Glomerular endothelial cell (primary cell): ENCODE results near the gene GOLGA1. TPM values are rescaled to one million over a fixed set of nuclear protein-coding genes. Genes with fewer than 3 reads are reported as not detected.

Source experiments
- DNase-seq: peaks from one replicate; pipeline ENCODE4 v3.0.0-alpha.2; 2011; ENCODE audit warnings: low read depth, low spot score; ENCODE audit errors: extremely low read depth
- total RNA-seq: library from RNA; depleted of rRNA; stranded (reverse); fragments of >200 nt; gene quantifications from 2 replicates; pipeline ENCODE4 v1.2.3, GENCODE V29; 2015

Gene GOLGA1
- total RNA-seq, 1 donor from 2014 or later: 14.6 TPM

DNA sequence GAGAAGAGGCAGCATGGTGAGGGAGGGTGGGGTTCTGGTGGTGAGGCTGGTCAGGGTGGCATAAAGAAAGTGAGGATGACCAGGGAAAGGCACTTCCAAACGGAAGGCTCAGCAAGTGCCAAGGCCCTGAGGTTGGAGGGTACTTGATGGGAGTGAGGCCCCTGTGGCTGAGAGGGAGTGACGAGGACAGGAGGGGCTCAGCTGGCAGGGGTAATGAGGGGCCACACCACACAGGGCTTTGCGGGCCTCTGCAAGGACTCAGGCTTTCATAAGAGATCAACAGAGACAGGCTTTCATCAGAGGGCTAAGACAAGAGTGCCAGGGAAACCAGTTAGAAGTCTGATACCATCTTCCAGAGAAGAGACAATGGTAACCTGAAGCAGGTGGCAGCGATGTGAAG lies 55.3 kb downstream of the GOLGA1 start:
- no peak for DNase-seq

DNA sequence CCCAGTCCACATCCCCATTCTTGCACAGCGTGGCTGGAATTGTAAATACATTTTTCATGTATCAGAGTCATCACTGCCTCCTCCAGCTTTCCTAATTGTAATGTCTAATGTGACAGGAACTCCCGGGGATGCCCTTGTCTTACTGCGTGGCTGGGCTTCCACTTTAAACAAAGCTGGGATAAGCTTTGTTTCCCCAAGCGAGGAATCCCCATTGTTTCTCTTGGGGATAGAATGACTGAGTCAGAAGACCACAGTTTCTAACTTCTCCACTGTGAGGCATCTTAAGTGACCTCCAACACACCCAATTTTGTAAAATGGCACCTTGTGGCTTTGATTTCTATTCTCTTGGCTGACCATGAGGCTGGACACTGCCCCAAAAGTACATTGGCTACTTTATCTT lies 56.5 kb downstream of the GOLGA1 start:
- no peak for DNase-seq

DNA sequence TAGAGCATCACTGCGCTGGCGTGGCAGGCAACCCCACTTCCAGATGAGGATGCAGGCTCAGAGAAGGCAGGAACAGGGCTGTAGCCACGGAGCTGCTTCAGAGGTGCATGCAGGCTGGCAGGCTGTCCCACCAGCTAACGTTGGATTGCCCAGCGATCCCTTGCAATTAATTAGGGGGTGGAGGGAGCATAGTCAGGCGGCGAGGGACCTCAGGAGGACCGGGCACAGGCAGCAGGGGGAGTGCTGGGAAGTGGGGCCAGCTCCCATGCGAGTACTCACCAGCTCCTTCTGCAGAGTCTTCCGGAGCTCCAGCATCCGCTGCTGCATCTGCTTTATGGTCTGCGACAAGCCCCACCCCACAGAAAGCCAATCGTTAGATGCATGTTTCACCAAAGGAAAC lies 58.7 kb downstream of the GOLGA1 start:
- no peak for DNase-seq

DNA sequence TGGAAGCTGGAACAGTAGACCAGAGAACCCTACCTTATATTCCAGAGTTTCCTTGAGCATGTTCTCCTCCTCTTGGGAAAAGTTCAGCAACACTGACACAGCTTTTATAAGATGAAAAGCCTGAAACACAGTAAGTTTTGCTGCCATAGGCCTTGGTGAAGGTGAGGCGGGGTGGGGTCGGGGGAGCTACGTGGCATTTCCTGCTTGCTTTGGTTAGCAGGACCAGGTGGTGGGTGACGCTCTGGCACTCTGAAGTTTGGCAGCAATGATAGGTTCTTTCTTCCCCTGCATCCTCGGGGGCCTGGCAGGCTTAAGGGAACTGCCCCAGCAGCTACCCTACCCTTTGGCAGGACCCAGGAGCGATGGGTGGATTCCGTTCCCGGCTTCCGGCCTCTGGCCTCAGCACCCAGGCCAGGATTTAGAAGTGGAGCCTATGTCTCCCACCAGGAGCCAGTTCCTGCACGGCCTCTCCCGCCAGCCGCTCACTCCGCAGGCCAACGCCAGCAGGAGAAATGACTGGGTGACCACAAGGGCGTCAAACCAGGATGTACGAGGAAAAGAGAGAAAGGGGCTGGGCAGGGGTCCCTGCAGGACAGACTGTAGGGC lies 59.6 kb downstream of the GOLGA1 start:
- no peak for DNase-seq

DNA sequence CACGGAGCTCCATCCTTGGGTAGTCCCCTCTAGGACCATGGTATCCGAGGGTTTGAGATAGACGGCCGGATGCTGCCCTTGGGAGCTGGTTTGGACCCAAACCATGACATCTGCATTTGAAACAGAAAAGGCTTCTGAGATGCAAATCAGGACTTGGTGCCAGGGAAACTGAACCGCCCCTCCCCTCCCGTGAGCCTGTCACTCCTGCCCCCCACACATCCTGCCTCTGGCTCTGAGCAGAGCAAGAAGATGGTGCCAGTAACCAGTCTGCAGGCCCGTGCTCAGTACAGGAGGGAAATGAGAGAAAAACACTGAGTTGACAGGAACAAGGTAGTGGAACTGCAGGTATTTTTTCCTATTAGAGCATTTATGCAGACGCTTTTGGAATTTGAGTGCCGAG lies 60.4 kb downstream of the GOLGA1 start:
- DNase-seq: no peak

DNA sequence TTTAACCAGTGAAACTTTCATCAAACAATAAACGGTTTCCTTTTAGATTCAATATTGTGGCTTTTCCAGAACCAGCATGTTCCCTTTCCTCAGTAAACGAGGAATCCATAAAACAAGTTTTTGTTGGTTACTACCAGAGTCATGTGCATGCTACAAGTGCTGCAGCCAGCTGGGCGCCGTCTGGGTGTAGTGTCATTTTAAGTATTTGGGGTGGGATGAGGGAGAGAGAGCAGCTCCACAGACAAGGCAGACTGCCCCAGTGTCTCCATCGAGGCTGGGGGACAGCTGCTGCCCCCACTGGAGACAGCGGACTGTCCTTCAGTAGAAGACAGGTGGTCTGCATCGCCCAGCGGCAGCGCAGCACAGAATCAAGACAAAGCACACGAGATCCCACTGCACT lies 61.7 kb downstream of the GOLGA1 start:
- no peak for DNase-seq

DNA sequence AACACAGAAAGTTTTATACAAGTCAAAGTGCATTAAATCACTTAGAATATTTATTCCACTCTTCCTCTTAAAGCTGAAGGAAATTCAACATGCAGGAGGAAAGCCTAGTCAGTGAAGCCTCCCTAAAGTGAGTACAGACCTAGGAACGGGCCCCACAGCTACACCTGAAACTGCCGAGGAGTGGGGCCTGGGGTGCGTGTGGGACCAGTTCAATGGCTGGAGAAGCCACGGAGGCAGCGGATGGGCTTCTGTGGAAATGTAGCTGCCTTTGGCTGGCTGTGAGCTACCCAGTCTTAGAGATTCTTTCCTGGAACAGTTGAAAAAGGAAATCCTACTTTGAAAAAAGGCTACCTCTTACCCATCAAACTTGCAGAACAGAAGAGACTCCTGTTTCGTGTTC lies 62.4 kb downstream of the GOLGA1 start:
- DNase-seq: no peak

DNA sequence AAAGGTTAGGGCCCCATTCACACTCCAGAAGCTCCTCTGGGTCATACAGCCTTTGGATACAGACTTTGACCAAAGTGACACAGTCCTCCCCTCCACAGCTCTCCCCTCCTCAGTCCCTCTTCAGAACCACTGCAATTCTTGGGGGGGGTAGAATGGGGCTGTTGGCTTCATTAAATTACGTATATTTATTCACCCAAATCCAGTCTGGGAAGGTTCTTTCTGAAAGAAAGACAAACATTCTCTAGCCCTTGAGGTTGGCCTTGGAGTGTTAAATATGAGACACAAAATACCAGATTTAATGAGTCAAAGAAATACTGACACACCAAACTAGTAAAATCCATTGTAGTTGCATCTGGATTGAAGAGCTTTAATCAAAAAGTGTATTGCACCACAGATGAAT lies 62.9 kb downstream of the GOLGA1 start:
- no peak for DNase-seq

DNA sequence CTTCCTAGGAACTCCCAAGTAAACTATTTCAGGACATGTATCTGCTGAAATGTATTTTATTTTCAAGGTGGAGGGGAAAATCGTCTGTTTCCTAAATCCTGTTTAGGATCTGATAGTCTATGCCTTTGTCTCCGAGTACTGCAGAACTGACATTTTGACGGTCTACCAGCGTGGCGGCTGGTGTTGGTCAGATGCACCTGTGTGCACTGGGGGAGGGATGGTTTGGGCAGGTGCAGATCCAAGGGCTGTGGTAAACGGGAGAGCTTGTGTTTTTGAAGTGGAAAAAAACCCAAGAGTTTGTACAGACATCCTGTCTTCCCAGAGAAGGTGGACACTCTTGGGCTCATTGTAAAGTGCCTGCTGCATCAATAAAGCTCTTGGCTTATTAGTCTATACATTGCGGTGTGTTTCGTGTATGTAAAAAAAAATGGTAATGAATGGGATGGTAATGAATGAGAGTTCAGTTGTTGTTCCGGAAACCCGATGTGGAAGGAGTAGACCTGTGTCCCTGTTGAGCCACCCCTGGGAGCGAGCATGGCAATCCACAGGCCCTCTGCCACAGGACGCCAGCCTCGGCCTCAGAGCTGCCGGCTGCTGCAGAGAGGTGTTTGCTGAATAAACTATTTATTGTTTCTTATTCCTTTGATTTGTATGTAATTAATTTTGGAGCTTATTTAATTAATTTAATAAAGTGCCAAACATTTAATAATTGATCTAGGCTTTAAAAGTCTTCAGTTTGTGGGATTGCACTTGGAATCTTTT lies 63.7 kb downstream of the GOLGA1 start:
- DNase-seq: no peak

DNA sequence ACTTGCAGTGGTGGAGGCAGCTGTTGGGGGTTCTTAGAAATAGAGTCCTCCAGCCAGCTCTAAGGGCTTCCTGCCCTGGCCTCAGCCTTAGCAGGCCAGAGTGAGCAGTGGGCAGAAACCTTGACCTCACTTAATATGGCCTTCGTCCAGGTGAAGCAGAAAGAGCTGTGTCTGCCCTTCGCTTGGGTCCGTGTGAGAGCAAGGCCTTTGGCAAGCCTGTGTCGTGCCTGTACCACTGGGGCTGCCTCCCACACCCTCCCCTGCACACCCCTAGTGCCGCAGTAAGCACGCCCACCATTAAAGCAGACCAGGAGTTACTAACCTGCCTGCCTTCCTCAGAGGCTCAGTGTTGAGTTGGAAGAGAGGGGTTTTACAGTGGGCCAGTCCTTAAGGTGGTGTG lies 65.4 kb downstream of the GOLGA1 start:
- DNase-seq: no peak

DNA sequence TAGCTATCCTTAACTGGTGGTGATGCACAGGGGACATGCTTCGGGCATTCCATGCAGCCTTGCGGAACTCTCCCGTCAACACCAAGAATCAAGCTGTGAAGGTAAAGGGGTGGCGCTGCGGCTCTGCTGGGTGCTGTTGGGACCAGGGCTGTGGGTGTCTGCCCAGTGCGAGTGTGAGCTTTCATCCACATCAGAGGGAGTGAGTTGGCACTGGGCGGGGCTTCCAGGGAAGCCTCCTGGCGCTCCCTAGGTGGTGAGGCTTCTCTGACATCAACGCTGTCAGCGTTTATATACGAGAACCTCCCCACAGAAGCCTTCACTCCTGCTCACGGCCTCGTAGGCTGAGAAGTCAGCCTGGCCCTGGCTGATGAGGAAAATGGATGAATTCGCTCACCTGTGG lies 67.2 kb downstream of the GOLGA1 start:
- no peak for DNase-seq

DNA sequence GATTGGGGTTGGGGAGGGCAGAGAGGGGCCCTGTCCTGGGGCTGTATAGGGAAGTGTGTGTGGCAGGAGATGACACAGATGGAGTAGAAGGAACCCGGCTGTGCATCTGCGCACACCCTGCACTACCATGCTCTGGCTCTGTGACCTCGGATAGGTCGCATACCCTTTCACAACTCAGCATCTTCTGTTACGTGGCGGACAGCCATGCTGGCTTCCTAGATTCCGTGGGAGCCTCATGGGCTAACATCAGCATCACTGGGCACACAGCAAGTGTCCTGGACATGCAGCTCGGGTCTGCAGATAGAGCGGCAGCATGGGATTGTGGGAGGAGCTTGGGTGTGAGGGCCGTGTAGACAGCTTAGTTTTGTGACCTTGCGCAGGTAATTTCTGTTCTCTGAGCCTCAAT lies 69.7 kb downstream of the GOLGA1 start:
- no peak for DNase-seq

DNA sequence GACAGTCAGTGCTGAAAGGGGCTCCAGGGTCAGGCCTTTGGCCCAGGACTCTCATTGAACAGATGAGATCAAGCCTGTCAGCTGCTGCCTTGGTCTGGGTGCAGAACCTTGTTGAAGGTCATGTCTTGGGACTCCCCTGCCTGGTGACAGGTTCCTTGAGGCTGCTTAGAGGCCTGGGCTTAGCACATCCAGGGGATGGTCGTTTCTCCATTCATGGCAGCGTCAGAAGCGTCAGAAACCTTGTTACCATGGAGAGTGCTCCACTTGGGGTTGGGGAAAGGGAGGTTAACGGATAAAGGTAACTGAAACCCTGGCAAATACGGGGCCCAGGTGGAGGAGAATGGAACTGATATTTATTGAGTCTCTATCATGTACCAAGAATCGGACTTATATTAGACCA lies 70.2 kb downstream of the GOLGA1 start:
- DNase-seq: no peak

DNA sequence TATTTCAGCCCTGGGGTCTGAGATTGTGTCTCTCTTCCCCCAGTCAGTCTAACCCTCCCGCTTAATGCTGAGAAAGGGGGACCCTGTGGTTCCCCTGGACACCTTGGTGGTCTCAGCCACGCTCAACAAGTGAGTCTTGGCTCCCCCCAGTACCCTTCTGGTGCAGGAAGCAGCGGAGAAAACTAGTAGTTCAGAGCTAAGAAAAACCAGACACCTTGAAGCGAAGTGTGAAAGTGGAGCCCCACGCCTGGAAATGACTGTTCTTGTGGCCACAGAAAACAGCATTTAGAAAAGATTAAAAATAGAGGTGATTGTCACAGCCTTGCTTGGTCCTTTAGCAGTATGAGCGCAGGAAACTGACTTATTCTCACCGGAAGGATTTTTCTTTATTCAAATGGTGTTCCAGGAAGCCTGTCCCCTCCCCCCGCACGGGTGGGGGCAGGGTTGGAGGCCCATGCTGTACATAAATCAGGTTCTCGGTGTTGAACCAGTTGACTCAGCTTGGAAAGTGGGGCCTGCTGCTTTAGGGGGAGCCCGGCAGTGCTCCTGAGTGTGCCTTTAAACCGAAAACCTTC lies 70.8 kb downstream of the GOLGA1 start:
- no peak for DNase-seq

DNA sequence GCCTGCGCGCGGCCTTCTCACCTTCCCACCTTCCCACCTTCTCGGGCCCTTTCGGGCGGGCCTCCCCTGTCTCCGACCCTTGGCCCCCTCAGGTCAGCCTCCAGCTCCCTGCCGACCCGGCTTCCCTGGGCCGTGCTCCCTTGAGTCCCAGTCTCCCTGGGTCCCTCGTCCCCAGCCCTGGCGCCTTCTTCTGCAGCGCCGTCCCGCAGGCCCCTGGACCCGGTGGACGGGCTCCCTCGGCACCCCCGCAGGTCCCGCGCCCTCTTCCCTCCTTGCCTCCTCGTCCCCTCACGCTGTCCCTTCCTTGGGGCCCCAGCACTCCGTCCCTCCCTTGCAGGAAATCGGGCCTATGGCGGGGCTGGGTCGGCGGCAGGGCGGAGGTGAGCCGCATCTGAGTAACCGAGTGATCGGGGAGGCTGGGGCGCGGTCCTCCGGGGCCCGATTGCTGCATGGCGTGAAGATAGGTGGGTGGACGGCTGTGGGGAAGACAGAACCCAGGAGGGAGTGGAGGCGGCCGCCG lies 71.4 kb downstream of the GOLGA1 start:
- no peak for DNase-seq

DNA sequence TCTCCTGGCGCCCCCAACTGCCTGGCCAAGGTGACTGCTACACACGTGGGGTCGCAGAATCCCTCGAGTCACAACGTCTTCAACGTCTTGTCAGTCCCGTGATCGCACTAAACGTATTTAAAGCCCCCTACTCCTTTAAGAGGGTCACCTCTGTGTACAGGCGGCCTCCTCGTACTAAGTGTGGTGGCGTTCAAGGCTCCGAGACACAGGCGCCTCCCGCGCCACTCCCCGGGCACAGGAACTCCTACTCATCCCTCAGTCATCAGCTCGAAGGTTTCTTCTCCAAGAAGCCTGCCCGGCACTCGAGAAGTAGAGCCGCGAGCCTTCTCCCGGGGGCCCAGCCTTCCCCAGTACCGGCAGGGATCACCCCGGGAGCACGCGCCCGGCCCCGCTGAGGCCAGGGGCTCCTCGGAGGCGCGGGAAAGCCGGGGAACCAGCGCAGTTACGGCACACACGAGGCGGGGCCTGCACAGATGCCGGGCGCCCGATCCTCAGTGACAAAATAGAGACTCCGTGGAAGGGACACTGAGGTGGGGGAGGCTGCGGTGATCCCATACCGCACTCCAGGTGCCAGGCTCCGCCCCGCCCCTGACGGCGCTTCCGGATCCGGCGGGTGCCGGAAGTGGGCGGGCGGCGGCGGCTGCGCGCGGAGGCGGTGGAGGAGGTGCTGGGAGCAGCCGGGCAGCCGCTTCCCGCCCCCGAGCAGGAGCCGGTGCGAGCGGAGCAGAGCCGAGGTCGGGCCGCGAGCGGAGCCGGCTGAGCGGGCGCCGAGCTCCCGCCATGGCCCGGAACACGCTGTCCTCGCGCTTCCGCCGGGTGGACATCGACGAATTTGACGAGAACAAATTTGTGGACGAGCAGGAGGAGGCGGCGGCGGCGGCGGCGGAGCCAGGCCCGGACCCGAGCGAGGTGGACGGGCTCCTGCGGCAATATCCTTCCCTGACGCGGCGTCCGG lies 72.1 kb downstream of the GOLGA1 start:
- DNase-seq: no peak

DNA sequence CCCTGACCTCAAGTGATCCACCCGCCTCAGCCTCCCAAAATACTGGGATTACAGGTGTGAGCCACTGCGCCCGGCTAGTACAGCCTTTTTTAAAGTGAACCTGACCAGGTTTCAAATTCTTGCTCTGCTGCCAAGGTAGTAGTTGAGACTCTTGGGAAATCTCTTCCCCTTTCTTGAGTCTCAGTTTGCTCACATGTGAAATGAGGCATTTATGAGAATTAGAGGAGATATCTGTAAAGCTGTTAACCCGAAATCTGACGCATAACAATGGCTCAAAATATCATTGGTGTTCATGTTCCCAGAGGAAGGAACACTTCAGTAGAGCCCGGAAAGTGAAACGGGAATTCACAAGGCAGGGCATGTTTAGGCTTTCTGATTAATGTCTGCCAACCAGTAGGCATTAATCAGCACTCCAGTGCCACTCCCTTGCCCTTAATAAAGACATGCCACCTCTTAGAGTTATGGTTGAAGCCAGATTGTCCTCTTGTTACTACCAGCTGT lies 77.5 kb downstream of the GOLGA1 start:
- DNase-seq: no peak

DNA sequence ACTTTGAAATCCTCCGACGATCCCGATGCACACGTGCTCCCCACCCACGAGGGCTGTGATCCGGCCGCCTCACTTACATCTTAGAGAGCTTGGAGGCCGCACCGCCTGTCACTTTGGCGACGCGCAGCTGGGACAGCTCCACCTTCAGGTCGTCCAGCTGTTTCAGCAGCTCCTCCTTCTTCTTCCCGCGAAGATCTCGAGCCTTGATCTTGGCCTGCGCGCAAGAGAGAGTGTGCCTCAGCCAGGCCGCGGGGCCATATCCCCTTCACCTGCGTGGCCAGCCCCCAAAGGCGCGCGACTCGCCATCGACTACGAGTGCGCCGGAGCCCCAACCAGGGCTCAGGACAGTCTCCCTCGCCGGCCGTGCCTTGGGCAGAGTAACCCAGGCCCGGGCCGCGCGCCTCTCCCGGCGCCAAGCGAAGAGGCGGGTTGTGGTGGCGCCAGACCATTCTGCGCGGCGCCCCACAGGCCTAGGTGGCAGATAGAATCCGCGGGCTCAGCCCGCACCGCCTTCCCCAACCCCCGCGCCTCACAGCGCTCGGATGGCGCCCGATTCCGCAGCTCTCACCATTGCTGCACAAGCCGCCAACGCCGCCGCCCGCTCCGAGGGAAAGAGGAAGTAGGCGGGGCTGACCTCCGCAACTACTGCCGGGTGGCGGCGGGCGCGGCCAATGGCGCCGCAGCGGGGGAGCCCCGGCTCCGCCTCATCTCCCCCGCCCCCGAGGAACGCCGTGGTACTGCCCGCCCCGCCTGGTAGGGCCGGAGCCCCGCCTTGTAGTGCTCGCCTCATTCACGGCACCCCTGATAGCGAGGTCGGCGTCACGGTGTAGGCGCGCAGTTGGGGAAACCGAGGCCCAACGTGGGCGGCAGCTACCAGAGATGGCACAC lies 79.3 kb downstream of the GOLGA1 start, which contains the start of the genes ARPC5L and RPL35:
ARPC5L (plus strand) TSS at position 789 of the 888 bp plus-strand sequence. CDS start 7,161 bp downstream, outside the sequence.
RPL35 (minus strand) TSS at position 616 of the 888 bp plus-strand sequence; CDS start at position 571, 45 bp downstream.
- DNase-seq: no peak

DNA sequence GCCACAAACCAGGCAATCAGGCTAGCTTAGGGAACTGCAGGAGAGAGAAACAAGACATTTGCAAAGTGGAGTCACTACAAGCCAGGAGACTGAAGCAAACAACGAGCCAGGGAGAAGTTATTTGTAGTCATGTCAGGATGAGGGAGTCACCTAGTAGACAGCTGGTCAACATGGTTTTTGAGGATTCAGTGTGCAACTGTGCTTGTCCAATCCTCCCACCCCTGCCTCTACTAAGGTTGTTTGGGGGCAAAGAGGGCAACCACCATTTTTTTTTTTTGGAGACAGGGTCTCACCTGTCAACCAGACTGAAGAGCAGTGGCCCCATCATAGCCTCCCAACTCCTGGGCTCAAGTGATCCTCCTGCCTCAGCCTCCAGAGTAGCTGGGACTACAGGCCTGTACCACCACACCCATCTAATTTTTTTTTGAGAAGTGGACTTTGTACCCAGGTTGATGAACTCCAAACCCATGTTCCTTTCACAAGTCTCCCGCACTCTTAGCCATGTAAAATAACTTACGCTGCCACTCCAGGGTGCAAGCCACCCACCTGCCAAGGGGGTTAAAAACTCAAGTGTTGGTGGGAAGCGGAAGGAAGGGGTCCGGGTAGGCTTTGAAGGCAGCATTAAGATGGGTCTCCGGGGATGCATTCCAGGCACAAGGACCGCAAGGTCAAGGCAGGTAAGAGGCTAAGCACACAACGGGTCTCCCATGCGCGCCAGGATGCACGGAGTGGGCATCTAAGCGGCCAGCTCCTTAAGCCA lies 80.1 kb downstream of the GOLGA1 start:
- DNase-seq: no peak
